GM12878 (cell line): ENCODE data around the gene TTLL12. TPM values are rescaled to one million over a fixed set of nuclear protein-coding genes. Genes with fewer than 3 reads are reported as not detected.

Experiments used
- ATAC-seq: fragments of 200-7000 bp; cut with Tn5 transposase; 3 replicates; pipeline ENCODE4 v1.9.1; 2020; ENCODE audit warnings: mild to moderate bottlenecking, moderate library complexity
- BruUV-seq: library from RNA; stranded (reverse); fragments of 400-500 nt; replicated peaks from 2 replicates; lab custom pipeline; 2021; lab: Mats Ljungman, UMichigan
- CTCF ChIA-PET: fragments of 300-600 bp; sonication (Branson Sonifier 250); formaldehyde crosslinking; extraction: SDS; loops from one replicate; lab custom pipeline; 2021; ENCODE audit warnings: inconsistent platforms; lab: Yijun Ruan, JAX
- POLR2A ChIA-PET: fragments of 350-600 bp; formaldehyde crosslinking; extraction: SDS; loops from one replicate; lab custom pipeline; 2021; ENCODE audit warnings: inconsistent platforms; lab: Charles Lee
- RAD21 ChIA-PET: fragments of 300-600 bp; sonication (Branson Sonifier 250); formaldehyde crosslinking; loops from one replicate; lab custom pipeline; 2023; ENCODE audit warnings: antibody characterized with exemption; ENCODE audit not compliant: unreplicated experiment; lab: Charles Lee
- SMC1A ChIA-PET: fragments of 300-600 bp; sonication (Branson Sonifier 250); formaldehyde crosslinking; loops from one replicate; lab custom pipeline; 2023; ENCODE audit not compliant: unreplicated experiment, uncharacterized antibody; lab: Charles Lee
- DNase-seq: peaks from one replicate; pipeline ENCODE4 v3.0.0-alpha.2; 2011; ENCODE audit warnings: low read depth, low spot score
- FAIRE-seq: peaks from 3 replicates; lab custom pipeline; 2011; peaks lifted over from hg19 to GRCh38; lab: Jason Lieb, UNC
- H2AFZ ChIP-seq: 2 replicates; pipeline ENCODE4 v1.6.0; 2011; ENCODE audit warnings: low read depth, low read length, control low read depth; ENCODE audit not compliant: control insufficient read depth
- H3K27ac ChIP-seq: 2 replicates; pipeline ENCODE4 v1.5.1; 2011; ENCODE audit warnings: control low read depth; ENCODE audit not compliant: control insufficient read depth, insufficient read depth
- H3K27me3 ChIP-seq, 2 experiments: replicated peaks in 1 of 2; 2 replicates each; pipeline versions ENCODE4 v1.6.0 to v1.6.1; 2011; ENCODE audit warnings: low read length in 1 of 2; ENCODE audit not compliant: control insufficient read depth in 2 of 2, insufficient read depth in 2 of 2
- H3K36me3 ChIP-seq, 2 experiments: 2 replicates each; pipeline ENCODE4 v1.5.1; 2011; ENCODE audit warnings: low read length in 1 of 2; ENCODE audit not compliant: control insufficient read depth in 2 of 2, insufficient read depth in 2 of 2
- H3K4me1 ChIP-seq: 2 replicates; pipeline ENCODE4 v1.6.1; 2011; ENCODE audit warnings: mild to moderate bottlenecking, low read length, moderate library complexity, mixed read lengths; ENCODE audit not compliant: control insufficient read depth, insufficient read depth
- H3K4me2 ChIP-seq: 2 replicates; pipeline ENCODE4 v1.6.0; 2011; ENCODE audit warnings: control low read depth; ENCODE audit not compliant: control insufficient read depth, insufficient read depth
- H3K4me3 ChIP-seq: fragments of 200-600 bp; sonication (generic); 2 replicates; pipeline ENCODE4 v1.5.1; 2016
- H3K79me2 ChIP-seq: 2 replicates; pipeline ENCODE4 v1.6.0; 2011; ENCODE audit warnings: low read length; ENCODE audit not compliant: control insufficient read depth, insufficient read depth
- H3K9ac ChIP-seq: 2 replicates; pipeline ENCODE4 v1.8.0; 2011; ENCODE audit warnings: low read length, control low read depth, mixed read lengths; ENCODE audit not compliant: control insufficient read depth, insufficient read depth
- H3K9me3 ChIP-seq: replicated peaks from 3 replicates; pipeline ENCODE4 v1.5.1; 2011; ENCODE audit warnings: mild to moderate bottlenecking, low read length; ENCODE audit not compliant: control insufficient read depth, insufficient read depth
- H4K20me1 ChIP-seq: 2 replicates; pipeline ENCODE4 v1.6.0; 2011; ENCODE audit not compliant: control insufficient read depth, insufficient read depth
- CEBPB ChIP-seq, 2 experiments: fragments of 150-350 bp in 1 of 2; IDR thresholded peaks; 2 replicates each; pipeline ENCODE4 v1.6.1; 2012 to 2014; ENCODE audit warnings: low read depth in 2 of 2, low read length in 2 of 2, borderline replicate concordance in 1 of 2, inconsistent platforms in 1 of 2
- CHD1 ChIP-seq: IDR thresholded peaks from 2 replicates; pipeline ENCODE4 v1.6.1; 2012; ENCODE audit warnings: low read depth, low read length, improper control_type of control experiment
- FOXK2 ChIP-seq: fragments of 450-650 bp; IDR thresholded peaks from 2 replicates; pipeline ENCODE4 v1.6.1; 2017; ENCODE audit warnings: mild to moderate bottlenecking, moderate library complexity
- IKZF2 ChIP-seq, 2 experiments: fragments of 450-650 bp; IDR thresholded peaks; 2 replicates each; pipeline ENCODE4 v1.6.1; 2017; ENCODE audit warnings: mild to moderate bottlenecking in 2 of 2, moderate library complexity in 2 of 2
- KDM1A ChIP-seq: fragments of 200-600 bp; sonication (generic); IDR thresholded peaks from 2 replicates; pipeline ENCODE4 v1.6.1; 2016; ENCODE audit warnings: borderline replicate concordance
- MXI1 ChIP-seq: fragments of 150-350 bp; IDR thresholded peaks from 2 replicates; pipeline ENCODE4 v1.6.1; 2011; ENCODE audit warnings: low read depth, mild to moderate bottlenecking, inconsistent platforms, low read length, improper control_type of control experiment
- PRDM15 ChIP-seq: fragments of 450-650 bp; formaldehyde crosslinking; IDR thresholded peaks from 2 replicates; pipeline ENCODE4 v1.4.0; 2020; ENCODE audit warnings: mild to moderate bottlenecking, moderate library complexity
- RAD21 ChIP-seq: IDR thresholded peaks from 2 replicates; pipeline ENCODE4 v1.6.1; 2011; ENCODE audit warnings: mild to moderate bottlenecking, low read depth, low read length, moderate library complexity; ENCODE audit not compliant: insufficient read depth
- SUPT20H ChIP-seq: IDR thresholded peaks from 2 replicates; pipeline ENCODE4 v1.6.1; 2011; ENCODE audit warnings: low read depth, mild to moderate bottlenecking, low read length, moderate library complexity, borderline replicate concordance; ENCODE audit not compliant: control insufficient read depth
- TARDBP ChIP-seq: IDR thresholded peaks from 2 replicates; pipeline ENCODE4 v1.6.1; 2016; ENCODE audit warnings: borderline replicate concordance
- USF1 ChIP-seq: IDR thresholded peaks from 2 replicates; pipeline ENCODE4 v1.6.1; 2011; ENCODE audit warnings: borderline replicate concordance, low read depth, mild to moderate bottlenecking, moderate library complexity, mixed read lengths, low read length; ENCODE audit not compliant: insufficient read depth; ENCODE audit errors: extremely low read length
- WRNIP1 ChIP-seq: IDR thresholded peaks from 2 replicates; pipeline ENCODE4 v1.6.1; 2011; ENCODE audit warnings: low read depth, low read length, improper control_type of control experiment, borderline replicate concordance
- WGBS: methylation state at CpG from one replicate; pipeline ENCODE4 v1.1.6; 2016; ENCODE audit warnings: low lambda C conversion rate; ENCODE audit not compliant: insufficient replicate concordance, insufficient coverage; ENCODE audit errors: missing lambda C conversion rate; 5-methylcytosine and 5-hydroxymethylcytosine counted together
- in situ Hi-C: fragments of 300-500 bp; cut with MboI; formaldehyde crosslinking; loops from 9 replicates; pipeline ENCODE4 v1.14.3; 2018; ENCODE audit warnings: mixed read lengths
- intact Hi-C: fragments of 100-400 bp; cut with micrococcal nuclease; formaldehyde crosslinking; loops from one replicate; pipeline ENCODE4 v1.14.2; 2022; ENCODE audit not compliant: unreplicated experiment
- polyA plus RNA-seq, 11 experiments: library from polyadenylated mRNA; depleted of rRNA in 4 of 11; unstranded in 6 of 11; stranded (reverse) in 5 of 11; fragments of >200 nt; fragmentation: Nextera tagmentation in 4 of 11; fragmentation: Illumina TruSeq in 1 of 11; extraction: Ambion mirVana in 4 of 11; extraction: Trizol in 1 of 11; gene quantifications; 1 replicate in 1 of 11; 2 replicates in 10 of 11; pipeline versions ENCODE4 v1.2.1 to v1.2.3, GENCODE V29; 2011 to 2016; ENCODE audit warnings: inconsistent platforms in 2 of 11, missing spikeins in 2 of 11, low read depth in 1 of 11
- total RNA-seq, 4 experiments: library from RNA; depleted of rRNA in 3 of 4; stranded (reverse); fragments of >200 nt in 3 of 4; fragmentation: Illumina TruSeq in 1 of 4; extraction: Trizol in 1 of 4; gene quantifications; 2 replicates each; pipeline versions ENCODE4 v1.2.1 to v1.2.3, GENCODE V29; 2013 to 2021

TTLL12 gene
- total and polyA plus RNA-seq, 10 of the 15 experiments (the other 5 are each of a cell fraction or from before 2014, with no cell fraction given): 1.00 to 89.8 (median 38.5) TPM

- FAIRE-seq (no peak), ATAC-seq (no peak)
These were observed 13.4 kb downstream of the TTLL12 start for GRCh38 chr22:43173566-43173965.

More at GRCh38 chr22:43173566-43173965, 13.4 kb downstream of the TTLL12 start:
- ChIA-PET CTCF (no interaction called here), SMC1A (no interaction called here), RAD21 (no interaction called here), POLR2A (no interaction called here)
- Histone ChIP-seq H3K4me1 (no peaks in the 10 kb centered on the region), H2AFZ (no peak overlapping the region), H3K9ac (no peak overlapping the region), H3K4me2 (no peak overlapping the region), H3K4me3 (no peak overlapping the region), H3K27ac (no peak overlapping the region), H3K9me3 (no peaks in the 10 kb centered on the region), H3K79me2 (no peaks in the 10 kb centered on the region), H4K20me1 (no peaks in the 10 kb centered on the region), H3K36me3 (peaks cover 2 to 12% of the 10 kb centered on the region in 2 experiments; a peak in 3 of 4 replicates), H3K27me3 (no peaks in the 10 kb centered on the region)
- in situ Hi-C loops (no loop called here), intact Hi-C loops (no loop called here)
- no peak for DNase-seq
- BruUV-seq: no TSS peak
- WGBS: 99% methylated on average over 9 of the region's 9 CpGs
- TF ChIP-seq KDM1A: no peak
- no peak for TF ChIP-seq CEBPB (IDR thresholded peaks at IDR 0.05; ENCODE audit: borderline replicate concordance in 1 of 2, low read depth in 2 of 2, low read length in 2 of 2)
- TF ChIP-seq USF1: no peak
- TF ChIP-seq IKZF2 (IDR thresholded peaks at IDR 0.05): no peak
- TF ChIP-seq TARDBP: no peak
- TF ChIP-seq CHD1: no peak
- TF ChIP-seq WRNIP1: no peak
- no peak for TF ChIP-seq RAD21
- TF ChIP-seq PRDM15 (CRISPR knock-in tag): no peak
- no peak for TF ChIP-seq SUPT20H
- no peak for TF ChIP-seq MXI1
- TF ChIP-seq FOXK2: no peak
